ENCODE measurements around the gene TSPAN9. TPM values are rescaled to one million over a fixed set of nuclear protein-coding genes. Genes with fewer than 3 reads are reported as not detected.

Gene TSPAN9
- total and polyA plus RNA-seq, 9 of the 15 experiments (the other 6 are each of a cell fraction or from before 2014, with no cell fraction given) = 0.23 to 2.1 (median 0.60) TPM; not detected in 2

DNA sequence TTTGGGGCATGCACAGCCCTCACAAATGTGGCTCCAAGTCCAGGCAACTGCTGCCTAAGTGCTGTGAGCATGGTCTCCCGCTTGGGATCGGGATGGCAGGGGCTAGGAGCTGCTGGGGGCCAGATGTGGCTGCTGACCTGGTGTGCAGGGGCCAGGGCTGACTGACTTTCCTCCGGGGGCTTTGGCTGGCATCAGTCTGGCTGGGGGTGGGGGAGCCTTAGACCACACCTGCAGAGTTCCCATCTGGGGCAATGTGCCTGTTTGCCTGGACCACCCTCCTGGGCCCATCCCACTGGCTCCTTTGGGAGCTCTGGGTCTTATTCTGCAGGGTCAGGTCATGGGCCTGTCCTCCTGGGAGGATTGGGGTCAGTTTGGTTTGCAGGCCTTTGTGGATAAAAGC, 90.5 kb downstream of the TSPAN9 start:
- H3K9me1 ChIP-seq (ENCODE audit: control insufficient read depth, insufficient read depth, low read length) = no peaks in the 10 kb centered on the region
- FAIRE-seq = no peak
- ChIA-PET POLR2A (no interaction called here), CTCF (ENCODE audit: low intra/inter-chr PET ratio) (no interaction called here)
- H3K79me2 ChIP-seq (ENCODE audit: control insufficient read depth, insufficient read depth, low read length) = no peaks in the 10 kb centered on the region
- ATAC-seq = no peak
- H3K4me2 ChIP-seq (ENCODE audit: insufficient read depth, low read length) = no peak overlapping the region
- WGBS (ENCODE audit: insufficient coverage, low coverage, missing lambda C conversion rate) = 0% methylated on average over 2 of the region's 3 CpGs
- H3K4me1 ChIP-seq (replicated peaks in 1 of 2; ENCODE audit: control insufficient read depth in 2 of 2, insufficient read depth in 2 of 2, low read length in 2 of 2) = no peaks in the 10 kb centered on the region
- no peak for DNase-seq (ENCODE audit: extremely low read depth in 1 of 4, low spot score in 3 of 4)
- intact Hi-C loops (cut with micrococcal nuclease) (no loop called here), in situ Hi-C loops (cut with MboI) (no loop called here)
- H3K4me3 ChIP-seq = no peak overlapping the region
- H3K9ac ChIP-seq (ENCODE audit: insufficient read depth in 1 of 2, low read depth in 2 of 2, low read length in 2 of 2) = no peak overlapping the region
- H3K9me3 ChIP-seq (replicated peaks; ENCODE audit: control insufficient read depth, insufficient read depth, low read depth, low read length) = no peaks in the 10 kb centered on the region
- H4K20me1 ChIP-seq (replicated peaks; ENCODE audit: control insufficient read depth, insufficient read depth, low read length) = no peaks in the 10 kb centered on the region; the same call in 1 of the 2 replicates
- no peak overlapping the region for H2AFZ ChIP-seq (ENCODE audit: low read depth, low read length)
- H3K27ac ChIP-seq (ENCODE audit: extremely low read depth, low read depth, low read length) = no peak overlapping the region
- TF ChIP-seq ZNF324 (CRISPR knock-in tag; IDR thresholded peaks at IDR 0.05) (no peak), PHF8 (IDR thresholded peaks at IDR 0.05; ENCODE audit: borderline replicate concordance, low read length) (no peak), ZNF232 (CRISPR knock-in tag; IDR thresholded peaks at IDR 0.05) (no peak), STAG1 (CRISPR knock-in tag; IDR thresholded peaks at IDR 0.05; ENCODE audit: borderline replicate concordance) (no peak), RAD51 (IDR thresholded peaks at IDR 0.05; ENCODE audit: borderline replicate concordance, low read depth) (no peak), NBN (IDR thresholded peaks at IDR 0.05; ENCODE audit: low read depth) (no peak), ZNF717 (CRISPR knock-in tag; IDR thresholded peaks at IDR 0.05) (no peak), MTA2 (IDR thresholded peaks at IDR 0.05; ENCODE audit: low read depth) (no peak), NFIX (CRISPR knock-in tag; IDR thresholded peaks at IDR 0.05; ENCODE audit: low read depth) (no peak), ZC3H8 (IDR thresholded peaks at IDR 0.05) (no peak), TCF7L2 (IDR thresholded peaks at IDR 0.05; ENCODE audit: low read depth, low read length) (no peak), TAF7 (tag; IDR thresholded peaks at IDR 0.05) (no peak)
- TF ChIP-seq, protein P1, sequence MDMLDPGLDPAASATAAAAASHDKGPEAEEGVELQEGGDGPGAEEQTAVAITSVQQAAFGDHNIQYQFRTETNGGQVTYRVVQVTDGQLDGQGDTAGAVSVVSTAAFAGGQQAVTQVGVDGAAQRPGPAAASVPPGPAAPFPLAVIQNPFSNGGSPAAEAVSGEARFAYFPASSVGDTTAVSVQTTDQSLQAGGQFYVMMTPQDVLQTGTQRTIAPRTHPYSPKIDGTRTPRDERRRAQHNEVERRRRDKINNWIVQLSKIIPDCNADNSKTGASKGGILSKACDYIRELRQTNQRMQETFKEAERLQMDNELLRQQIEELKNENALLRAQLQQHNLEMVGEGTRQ (CRISPR knock-in tag; IDR thresholded peaks at IDR 0.05) = no peak
- TF ChIP-seq, protein P2, sequence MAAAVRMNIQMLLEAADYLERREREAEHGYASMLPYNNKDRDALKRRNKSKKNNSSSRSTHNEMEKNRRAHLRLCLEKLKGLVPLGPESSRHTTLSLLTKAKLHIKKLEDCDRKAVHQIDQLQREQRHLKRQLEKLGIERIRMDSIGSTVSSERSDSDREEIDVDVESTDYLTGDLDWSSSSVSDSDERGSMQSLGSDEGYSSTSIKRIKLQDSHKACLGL (CRISPR knock-in tag; IDR thresholded peaks at IDR 0.05; ENCODE audit: borderline replicate concordance, poor library complexity, severe bottlenecking) = no peak
- TF ChIP-seq, protein P3, sequence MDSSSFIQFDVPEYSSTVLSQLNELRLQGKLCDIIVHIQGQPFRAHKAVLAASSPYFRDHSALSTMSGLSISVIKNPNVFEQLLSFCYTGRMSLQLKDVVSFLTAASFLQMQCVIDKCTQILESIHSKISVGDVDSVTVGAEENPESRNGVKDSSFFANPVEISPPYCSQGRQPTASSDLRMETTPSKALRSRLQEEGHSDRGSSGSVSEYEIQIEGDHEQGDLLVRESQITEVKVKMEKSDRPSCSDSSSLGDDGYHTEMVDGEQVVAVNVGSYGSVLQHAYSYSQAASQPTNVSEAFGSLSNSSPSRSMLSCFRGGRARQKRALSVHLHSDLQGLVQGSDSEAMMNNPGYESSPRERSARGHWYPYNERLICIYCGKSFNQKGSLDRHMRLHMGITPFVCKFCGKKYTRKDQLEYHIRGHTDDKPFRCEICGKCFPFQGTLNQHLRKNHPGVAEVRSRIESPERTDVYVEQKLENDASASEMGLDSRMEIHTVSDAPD (CRISPR knock-in tag; IDR thresholded peaks at IDR 0.05) = no peak
- H3K27me3 ChIP-seq (ENCODE audit: control insufficient read depth in 2 of 2, insufficient read depth in 2 of 2, low read length in 2 of 2) = peaks cover 7 to 25% of the 10 kb centered on the region in 2 experiments; a peak in 3 of 5 replicates
- no TSS peak for BruUV-seq (replicated peaks)
- H3K36me3 ChIP-seq (ENCODE audit: control insufficient read depth, insufficient read depth, low read length) = no peaks in the 10 kb centered on the region

All from K562 (cell line).